Adrenal gland (tissue), 5 donors: ENCODE results near the gene ATF6B.

Experiments used
- CTCF ChIP-seq, 6 experiments: fragments of 450-650 bp in 4 of 6; fragments of 200-600 bp in 2 of 6; sonication (generic) in 1 of 6; IDR thresholded peaks; 1 replicate in 5 of 6; 2 replicates in 1 of 6; pipeline versions ENCODE4 v1.5.1 to v1.8.0; 2016 to 2021; ENCODE audit warnings: antibody characterized with exemption in 6 of 6, mild to moderate bottlenecking in 2 of 6, moderate library complexity in 1 of 6
- POLR2A ChIP-seq, 2 donors: fragments of 450-650 bp; IDR thresholded peaks; one replicate each; pipeline ENCODE4 v1.6.1; 2017; ENCODE audit warnings: antibody characterized with exemption in 2 of 2, mild to moderate bottlenecking in 2 of 2, moderate library complexity in 1 of 2
- donor health status: DM: no; HTN: no; CAD: no.

GRCh38 chr6:32084780-32085179, 43.3 kb downstream of the ATF6B start:
- no peak for TF ChIP-seq CTCF (IDR thresholded peaks at IDR 0.05)
- TF ChIP-seq POLR2A (IDR thresholded peaks at IDR 0.05), result no peak
